Endothelial cell of umbilical vein (primary cell): ENCODE measurements around the gene RSPH1. TPM values are rescaled to one million over a fixed set of nuclear protein-coding genes. Genes with fewer than 3 reads are reported as not detected.

Experiments
- BruUV-seq: library from RNA; stranded (reverse); fragments of 400-500 nt; replicated peaks from 2 replicates; lab custom pipeline; 2021; lab: Mats Ljungman, UMichigan
- CTCF ChIA-PET: fragments of 300-600, 350-600 bp; sonication (Branson Sonifier 250); formaldehyde crosslinking; loops from one replicate; lab custom pipeline; 2021; ENCODE audit warnings: antibody characterized with exemption, inconsistent platforms; lab: Charles Lee
- POLR2A ChIA-PET: fragments of 300-600, 350-600 bp; sonication (Branson Sonifier 250); formaldehyde crosslinking; loops from one replicate; lab custom pipeline; 2021; ENCODE audit warnings: antibody characterized with exemption, inconsistent platforms; lab: Charles Lee
- DNase-seq: peaks from one replicate; pipeline ENCODE4 v3.0.0-alpha.2; 2011; ENCODE audit warnings: low read depth, low spot score
- FAIRE-seq: peaks from 2 replicates; lab custom pipeline; 2011; peaks lifted over from hg19 to GRCh38; lab: Jason Lieb, UNC
- H2AFZ ChIP-seq: 2 replicates; pipeline ENCODE4 v1.6.0; 2012; ENCODE audit warnings: low read depth, low read length, control low read depth, inconsistent platforms
- H3K27ac ChIP-seq: 2 replicates; pipeline ENCODE4 v1.5.1; 2011; ENCODE audit warnings: low read depth, mild to moderate bottlenecking, control low read depth, low read length, moderate library complexity; ENCODE audit not compliant: insufficient read depth
- H3K27me3 ChIP-seq, 2 experiments: 2 replicates each; pipeline versions ENCODE4 v1.6.0 to v1.6.1; 2011; ENCODE audit warnings: low read length in 2 of 2, mixed read lengths in 1 of 2; ENCODE audit not compliant: control insufficient read depth in 2 of 2, insufficient read depth in 2 of 2
- H3K36me3 ChIP-seq, 2 experiments: 2 replicates in 1 of 2; 3 replicates in 1 of 2; pipeline ENCODE4 v1.5.1; 2011; ENCODE audit warnings: low read length in 2 of 2, mild to moderate bottlenecking in 1 of 2, moderate library complexity in 1 of 2; ENCODE audit not compliant: control insufficient read depth in 2 of 2, insufficient read depth in 2 of 2; ENCODE audit errors: extremely low read depth in 1 of 2
- H3K4me1 ChIP-seq: 3 replicates; pipeline ENCODE4 v1.5.1; 2011; ENCODE audit warnings: mild to moderate bottlenecking, low read length; ENCODE audit not compliant: control insufficient read depth, insufficient read depth; ENCODE audit errors: extremely low read depth
- H3K4me2 ChIP-seq: 2 replicates; pipeline ENCODE4 v1.6.1; 2011; ENCODE audit warnings: low read length, control low read depth, mixed read lengths; ENCODE audit not compliant: insufficient read depth
- H3K4me3 ChIP-seq, 3 experiments: fragments of 200-600 bp in 1 of 3; sonication (generic), shearing (Covaris generic) in 1 of 3; replicated peaks in 1 of 3; 2 replicates each; pipeline ENCODE4 v1.5.1; 2011 to 2016; ENCODE audit warnings: control low read depth in 3 of 3, low read length in 3 of 3, mild to moderate bottlenecking in 2 of 3, inconsistent platforms in 1 of 3, low read depth in 1 of 3, moderate library complexity in 1 of 3; ENCODE audit not compliant: insufficient read depth in 1 of 3
- H3K79me2 ChIP-seq: 2 replicates; pipeline ENCODE4 v1.6.0; 2012; ENCODE audit warnings: low read length, inconsistent platforms; ENCODE audit not compliant: control insufficient read depth, insufficient read depth
- H3K9ac ChIP-seq: replicated peaks from 2 replicates; pipeline ENCODE3; 2011; ENCODE audit warnings: low read length, control low read depth; ENCODE audit not compliant: insufficient read depth; ENCODE audit errors: extremely low read depth
- H3K9me1 ChIP-seq: replicated peaks from 3 replicates; pipeline ENCODE4 v1.6.0; 2011; ENCODE audit warnings: mild to moderate bottlenecking, low read length; ENCODE audit not compliant: control insufficient read depth, insufficient read depth; ENCODE audit errors: extremely low read depth
- H3K9me3 ChIP-seq: replicated peaks from 2 replicates; pipeline ENCODE4 v1.5.1; 2012; ENCODE audit warnings: low read length, inconsistent platforms; ENCODE audit not compliant: control insufficient read depth, insufficient read depth
- H4K20me1 ChIP-seq: replicated peaks from 2 replicates; pipeline ENCODE3; 2011; ENCODE audit warnings: mild to moderate bottlenecking, low read length; ENCODE audit not compliant: control insufficient read depth, insufficient read depth; ENCODE audit errors: extremely low read depth
- EZH2 ChIP-seq: IDR thresholded peaks from 2 replicates; pipeline ENCODE4 v1.6.1; 2012; ENCODE audit warnings: borderline replicate concordance, low read depth, mild to moderate bottlenecking, moderate library complexity, low read length, inconsistent platforms; ENCODE audit not compliant: severe bottlenecking
- FOS ChIP-seq: IDR thresholded peaks from 2 replicates; pipeline ENCODE4 v1.6.1; 2011; ENCODE audit warnings: mild to moderate bottlenecking, low read length, moderate library complexity, borderline replicate concordance; ENCODE audit not compliant: insufficient read depth
- JUN ChIP-seq: IDR thresholded peaks from 2 replicates; pipeline ENCODE4 v1.6.1; 2011; ENCODE audit warnings: borderline replicate concordance, low read depth; ENCODE audit not compliant: insufficient read length, insufficient read depth
- MYC ChIP-seq: IDR thresholded peaks from one replicate; pipeline ENCODE4 v1.6.1; 2011; ENCODE audit warnings: mild to moderate bottlenecking, low read depth, low read length
- POLR2A ChIP-seq: IDR thresholded peaks from 2 replicates; pipeline ENCODE4 v1.6.1; 2012; ENCODE audit warnings: low read depth, mild to moderate bottlenecking, control low read depth, low read length
- POLR2AphosphoS5 ChIP-seq: IDR thresholded peaks from 2 replicates; pipeline ENCODE4 v1.6.1; 2012; ENCODE audit warnings: low read depth, mild to moderate bottlenecking, control low read depth, low read length, moderate library complexity; ENCODE audit not compliant: insufficient read depth
- dilution Hi-C: fragments of 300-500 bp; cut with MboI; formaldehyde crosslinking; loops from one replicate; pipeline ENCODE4 v1.15.0; 2019; ENCODE audit warnings: low sequenced_read_pairs; ENCODE audit not compliant: extremely low pct_ligation_motif_present
- intact Hi-C: fragments of 100-400 bp; cut with micrococcal nuclease; formaldehyde crosslinking; loops from one replicate; pipeline ENCODE4 v1.10.0; 2022
- polyA plus RNA-seq, 4 experiments: library from polyadenylated mRNA; depleted of rRNA in 3 of 4; stranded (reverse) in 3 of 4; unstranded in 1 of 4; fragments of >200 nt; gene quantifications; 2 replicates each; pipeline versions ENCODE4 v1.2.1 to v1.2.3, GENCODE V29; 2011 to 2012; ENCODE audit warnings: missing spikeins in 1 of 4
- total RNA-seq: library from RNA; stranded (reverse); gene quantifications from 2 replicates; pipeline ENCODE4 v1.2.3, GENCODE V29; 2021
- TF ChIP-seq, protein P1 (sequence below): IDR thresholded peaks from 2 replicates; pipeline ENCODE4 v1.6.1; 2011; ENCODE audit not compliant: insufficient read depth, insufficient read length
- TF ChIP-seq, protein P2 (sequence below), 2 donors: IDR thresholded peaks; 1 replicate in 1 of 2; 2 replicates in 1 of 2; pipeline ENCODE4 v1.5.1; 2011; ENCODE audit warnings: low read length in 2 of 2, mild to moderate bottlenecking in 2 of 2, moderate library complexity in 2 of 2, control low read depth in 1 of 2, inconsistent platforms in 1 of 2, low read depth in 1 of 2; ENCODE audit not compliant: insufficient read depth in 1 of 2; ENCODE audit errors: extremely low read depth in 1 of 2

RSPH1 gene
- total and polyA plus RNA-seq, 2 donors (not counting 3 experiments of a cell fraction or from before 2014, with no cell fraction given), result 0.08 TPM; not detected in 1

DNA sequence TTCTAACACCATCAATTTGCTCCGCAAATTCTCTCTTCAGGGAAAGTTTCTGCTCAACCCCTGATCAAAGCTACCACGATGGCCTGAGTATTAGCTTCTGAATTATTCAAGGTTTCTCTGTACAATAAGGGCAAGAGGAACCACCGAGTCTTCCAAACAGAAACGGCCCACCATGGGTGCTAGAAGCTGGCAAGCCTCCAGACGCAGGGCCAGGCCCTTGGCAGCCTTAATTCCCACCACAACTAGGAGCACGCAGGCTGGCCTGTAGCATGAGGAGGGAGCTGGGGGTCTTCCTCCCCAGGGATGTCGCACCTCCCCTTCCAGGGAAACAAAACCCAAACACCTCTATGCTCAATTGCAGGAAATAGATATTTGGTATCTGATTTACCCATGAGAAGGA lies 11.1 kb downstream of the RSPH1 start:
- FAIRE-seq (no peak), DNase-seq (no peak)
- no peaks in the 10 kb centered on the region for H3K4me1 ChIP-seq
- H2AFZ ChIP-seq, result no peak overlapping the region
- no peaks in the 10 kb centered on the region for H3K9me1 ChIP-seq
- ChIA-PET POLR2A (no interaction called here), CTCF (no interaction called here)
- BruUV-seq, result no TSS peak
- H3K79me2 ChIP-seq, result no peaks in the 10 kb centered on the region
- no peaks in the 10 kb centered on the region for H4K20me1 ChIP-seq
- no peak overlapping the region for H3K27ac ChIP-seq
- H3K36me3 ChIP-seq, result no peaks in the 10 kb centered on the region
- H3K9me3 ChIP-seq, result no peaks in the 10 kb centered on the region
- peaks cover 17 to 18% of the 10 kb centered on the region in 2 experiments for H3K27me3 ChIP-seq
- no peak overlapping the region for H3K4me2 ChIP-seq
- intact Hi-C loops, result no loop called here
- no peak overlapping the region for H3K9ac ChIP-seq
- no peak for TF ChIP-seq EZH2
- TF ChIP-seq, protein P1, sequence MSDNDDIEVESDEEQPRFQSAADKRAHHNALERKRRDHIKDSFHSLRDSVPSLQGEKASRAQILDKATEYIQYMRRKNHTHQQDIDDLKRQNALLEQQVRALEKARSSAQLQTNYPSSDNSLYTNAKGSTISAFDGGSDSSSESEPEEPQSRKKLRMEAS, result no peak
- TF ChIP-seq, protein P2, sequence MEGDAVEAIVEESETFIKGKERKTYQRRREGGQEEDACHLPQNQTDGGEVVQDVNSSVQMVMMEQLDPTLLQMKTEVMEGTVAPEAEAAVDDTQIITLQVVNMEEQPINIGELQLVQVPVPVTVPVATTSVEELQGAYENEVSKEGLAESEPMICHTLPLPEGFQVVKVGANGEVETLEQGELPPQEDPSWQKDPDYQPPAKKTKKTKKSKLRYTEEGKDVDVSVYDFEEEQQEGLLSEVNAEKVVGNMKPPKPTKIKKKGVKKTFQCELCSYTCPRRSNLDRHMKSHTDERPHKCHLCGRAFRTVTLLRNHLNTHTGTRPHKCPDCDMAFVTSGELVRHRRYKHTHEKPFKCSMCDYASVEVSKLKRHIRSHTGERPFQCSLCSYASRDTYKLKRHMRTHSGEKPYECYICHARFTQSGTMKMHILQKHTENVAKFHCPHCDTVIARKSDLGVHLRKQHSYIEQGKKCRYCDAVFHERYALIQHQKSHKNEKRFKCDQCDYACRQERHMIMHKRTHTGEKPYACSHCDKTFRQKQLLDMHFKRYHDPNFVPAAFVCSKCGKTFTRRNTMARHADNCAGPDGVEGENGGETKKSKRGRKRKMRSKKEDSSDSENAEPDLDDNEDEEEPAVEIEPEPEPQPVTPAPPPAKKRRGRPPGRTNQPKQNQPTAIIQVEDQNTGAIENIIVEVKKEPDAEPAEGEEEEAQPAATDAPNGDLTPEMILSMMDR (IDR thresholded peaks at IDR 0.05; ENCODE audit: extremely low read depth in 1 of 2, insufficient read depth in 1 of 2, low read depth in 1 of 2, low read length in 2 of 2), result no peak
- no peak for TF ChIP-seq MYC
- no peak for TF ChIP-seq FOS
- no peak for TF ChIP-seq JUN
- TF ChIP-seq POLR2AphosphoS5, result no peak
- TF ChIP-seq POLR2A, result no peak
- no peak overlapping the region for H3K4me3 ChIP-seq
- dilution Hi-C loops, result no loop called here
